CD4-positive, CD25-positive, alpha-beta regulatory T cell (primary cell): ENCODE data around the gene OR2G2. TPM values are rescaled to one million over a fixed set of nuclear protein-coding genes. Genes with fewer than 3 reads are reported as not detected.
A peak's percentile ranks its signal among the peaks of the same experiment; 100 is the strongest.

ENCODE experiments used
- ATAC-seq, 2 donors: fragments of 150-1000 bp; cut with Tn5 transposase; one replicate each; pipeline ENCODE4 v1.10.0; 2021; ENCODE audit warnings: low read depth in 2 of 2, moderate number of reproducible peaks in 2 of 2, moderate library complexity in 1 of 2
- DNase-seq, 3 donors: peaks; one replicate each; pipeline versions ENCODE4 v3.0.0 to v3.0.0-alpha.2; 2012 to 2022; ENCODE audit warnings: mixed read lengths in 1 of 3
- H3K27ac ChIP-seq: one replicate; pipeline ENCODE4 v1.7.0; 2013; ENCODE audit warnings: mild to moderate bottlenecking, low read length; ENCODE audit not compliant: insufficient read depth, poor library complexity, severe bottlenecking
- H3K27me3 ChIP-seq: one replicate; pipeline ENCODE4 v1.7.0; 2013; ENCODE audit warnings: low read length; ENCODE audit not compliant: control insufficient read depth, insufficient read depth
- H3K36me3 ChIP-seq: one replicate; pipeline ENCODE4 v1.7.0; 2013; ENCODE audit warnings: mild to moderate bottlenecking, low read length, moderate library complexity; ENCODE audit not compliant: control insufficient read depth, insufficient read depth
- H3K4me1 ChIP-seq: 2 replicates; pipeline ENCODE4 v1.7.0; 2013; ENCODE audit warnings: mild to moderate bottlenecking, low read length; ENCODE audit not compliant: insufficient read depth, control insufficient read depth, poor library complexity, severe bottlenecking
- H3K4me3 ChIP-seq: one replicate; pipeline ENCODE4 v1.7.0; 2013; ENCODE audit warnings: low read depth, mild to moderate bottlenecking, low read length, moderate library complexity
- H3K9me3 ChIP-seq, 2 experiments: 1 replicate in 1 of 2; 2 replicates in 1 of 2; pipeline ENCODE4 v1.7.0; 2013; ENCODE audit warnings: low read length in 2 of 2, mild to moderate bottlenecking in 1 of 2, moderate library complexity in 1 of 2; ENCODE audit not compliant: control insufficient read depth in 2 of 2
- H3K27ac Mint-ChIP-seq, 3 donors: one replicate each; pipeline ENCODE4 v1.8.0; 2020 to 2022; ENCODE audit warnings: mild to moderate bottlenecking in 3 of 3, mixed read lengths in 3 of 3, moderate library complexity in 2 of 3
- H3K27me3 Mint-ChIP-seq: one replicate; pipeline ENCODE4 v1.8.0; 2022; ENCODE audit warnings: mild to moderate bottlenecking, mixed read lengths
- H3K36me3 Mint-ChIP-seq: one replicate; pipeline ENCODE4 v1.8.0; 2020; ENCODE audit warnings: mixed read lengths
- H3K4me1 Mint-ChIP-seq, 4 donors: one replicate each; pipeline ENCODE4 v1.8.0; 2020 to 2022; ENCODE audit warnings: mixed read lengths in 4 of 4, mild to moderate bottlenecking in 1 of 4
- H3K4me3 Mint-ChIP-seq, 4 donors: one replicate each; pipeline ENCODE4 v1.8.0; 2020 to 2022; ENCODE audit warnings: mild to moderate bottlenecking in 4 of 4, mixed read lengths in 4 of 4, moderate library complexity in 3 of 4
- H3K9me3 Mint-ChIP-seq, 7 donors: one replicate each; pipeline ENCODE4 v1.8.0; 2020 to 2022; ENCODE audit warnings: mixed read lengths in 7 of 7, mild to moderate bottlenecking in 3 of 7, moderate library complexity in 2 of 7
- polyA plus RNA-seq, 4 donors: library from polyadenylated mRNA; unstranded; fragments of 300-500 nt; fragmentation: Illumina TruSeq; gene quantifications; one replicate each; pipeline ENCODE4 v1.2.3, GENCODE V29; 2021
- total RNA-seq: library from RNA; stranded (reverse); gene quantifications from one replicate; pipeline ENCODE4 v1.2.3, GENCODE V29; 2022

Gene OR2G2
- total and polyA plus RNA-seq, 5 donors from 2014 or later, result not detected

DNA sequence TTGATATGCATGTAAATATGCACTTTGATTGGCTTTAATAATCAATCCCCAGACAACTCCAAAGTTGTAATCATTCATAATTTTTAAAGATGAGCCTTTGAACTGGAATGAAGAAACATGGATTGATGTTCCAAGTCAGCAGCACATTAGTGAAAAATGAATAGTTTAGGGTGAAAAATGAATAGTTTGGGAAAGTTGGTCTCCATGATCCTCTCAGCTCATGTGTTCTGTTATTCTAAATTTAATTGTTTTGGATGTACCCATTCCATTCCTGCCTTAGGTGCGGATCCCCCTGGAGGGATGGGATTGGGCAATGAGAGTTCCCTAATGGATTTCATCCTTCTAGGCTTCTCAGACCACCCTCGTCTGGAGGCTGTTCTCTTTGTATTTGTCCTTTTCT, 17.1 kb downstream of the OR2G2 start, which contains the start of gene OR2G3:
Gene OR2G3 (plus strand): TSS at position 301 of the 400 bp plus-strand sequence. CDS start 0 bp downstream, at position 301.
- no peak for ATAC-seq
- H3K4me1 ChIP-seq, result no peaks in the 10 kb centered on the region
- no peaks in the 10 kb centered on the region for H3K4me1 Mint-ChIP-seq
- H3K27me3 ChIP-seq, result peaks cover 2% of the 10 kb centered on the region
- H3K27ac ChIP-seq, result no peak within 1 kb of the TSS
- H3K9me3 Mint-ChIP-seq, result peaks cover 0 to 3% (median 0%) of the 10 kb centered on the region in 7 donors
- H3K4me3 Mint-ChIP-seq, result no peak within 1 kb of the TSS
- H3K27me3 Mint-ChIP-seq, result no peaks in the 10 kb centered on the region
- H3K4me3 ChIP-seq, result no peak within 1 kb of the TSS
- DNase-seq, result no peak
- no peaks in the 10 kb centered on the region for H3K36me3 Mint-ChIP-seq
- H3K27ac Mint-ChIP-seq, result no peak within 1 kb of the TSS
- H3K9me3 ChIP-seq, result no peaks in the 10 kb centered on the region
- no peaks in the 10 kb centered on the region for H3K36me3 ChIP-seq

DNA sequence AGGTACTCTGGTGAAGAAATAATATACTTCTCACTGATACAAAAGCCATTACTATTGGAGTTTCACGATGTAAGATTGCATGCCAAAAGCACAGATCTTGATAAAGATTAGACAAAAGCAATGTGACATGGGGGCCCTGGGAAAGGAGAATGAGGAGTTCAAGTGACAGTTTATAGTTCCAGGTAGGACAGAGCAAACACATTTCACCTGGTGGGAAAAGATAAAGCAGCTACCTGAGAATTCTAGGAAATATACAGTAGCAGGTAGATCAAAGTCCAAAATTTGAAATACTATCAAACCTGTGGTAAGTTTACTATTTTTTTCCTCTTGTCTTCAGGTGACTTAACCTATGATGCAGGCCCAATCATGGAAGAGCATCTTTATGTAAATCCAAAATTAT, 25.2 kb downstream of the OR2G2 start:
- Mint-ChIP-seq H3K4me3 (no peak overlapping the region), H3K9me3 (peaks cover 0 to 12% (median 0%) of the 10 kb centered on the region in 7 donors), H3K4me1 (no peaks in the 10 kb centered on the region), H3K36me3 (no peaks in the 10 kb centered on the region), H3K27ac (no peak overlapping the region), H3K27me3 (no peaks in the 10 kb centered on the region)
- DNase-seq, result no peak
- no peaks in the 10 kb centered on the region for H3K36me3 ChIP-seq
- no peaks in the 10 kb centered on the region for H3K4me1 ChIP-seq
- no peaks in the 10 kb centered on the region for H3K9me3 ChIP-seq
- no peak overlapping the region for H3K27ac ChIP-seq
- no peaks in the 10 kb centered on the region for H3K27me3 ChIP-seq
- no peak overlapping the region for H3K4me3 ChIP-seq
- ATAC-seq, result no peak

DNA sequence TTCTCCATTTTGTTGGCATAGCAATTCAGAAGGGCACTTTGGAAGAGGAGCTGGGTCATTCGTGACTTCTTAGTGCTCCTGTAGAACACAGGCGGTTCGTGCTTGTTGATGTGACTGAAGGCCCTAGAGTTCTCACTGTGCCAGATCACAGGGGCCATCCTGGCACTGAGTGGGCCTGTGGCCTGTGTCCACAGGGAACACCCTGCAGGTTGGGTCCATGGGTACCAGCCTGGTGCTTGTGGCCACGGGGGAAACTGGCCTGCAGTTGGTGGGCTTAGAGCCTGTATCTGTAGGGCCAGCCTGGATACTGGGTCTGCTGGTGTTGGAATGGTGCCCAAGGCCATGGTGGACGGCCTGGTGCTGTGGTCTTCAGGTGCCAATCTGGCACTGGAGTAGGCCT, 26.5 kb downstream of the OR2G2 start:
- Mint-ChIP-seq H3K4me1 (no peaks in the 10 kb centered on the region), H3K27ac (peak overlapping the region in 1 of 3 donors; percentile 10), H3K4me3 (no peak overlapping the region), H3K27me3 (no peaks in the 10 kb centered on the region), H3K9me3 (peaks cover 0 to 12% (median 2%) of the 10 kb centered on the region in 7 donors), H3K36me3 (no peaks in the 10 kb centered on the region)
- H3K4me3 ChIP-seq, result no peak overlapping the region
- no peaks in the 10 kb centered on the region for H3K9me3 ChIP-seq
- H3K36me3 ChIP-seq, result no peaks in the 10 kb centered on the region
- no peaks in the 10 kb centered on the region for H3K27me3 ChIP-seq
- no peak overlapping the region for H3K27ac ChIP-seq
- H3K4me1 ChIP-seq, result no peaks in the 10 kb centered on the region
- DNase-seq, result no peak
- ATAC-seq, result no peak

DNA sequence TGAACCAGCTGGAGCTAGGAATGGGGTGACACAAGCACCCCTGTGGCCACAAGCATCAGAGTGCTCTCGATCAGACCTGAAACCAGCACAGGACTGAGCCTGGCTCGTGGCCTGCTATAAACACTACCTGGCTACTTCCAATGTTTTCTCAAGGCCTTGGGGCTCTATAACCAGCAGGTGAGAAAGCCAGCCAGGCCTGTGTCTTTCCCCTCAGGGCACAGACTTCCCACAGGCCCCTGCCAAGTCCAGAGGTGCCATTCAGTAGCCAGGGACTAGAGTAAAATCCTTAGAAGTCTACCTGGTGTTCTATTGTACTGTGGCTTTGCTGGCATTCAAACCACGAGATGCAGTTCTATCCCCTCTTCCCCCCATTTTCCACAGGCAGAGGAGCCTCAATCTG, 39.8 kb downstream of the OR2G2 start:
- ATAC-seq, result no peak

DNA sequence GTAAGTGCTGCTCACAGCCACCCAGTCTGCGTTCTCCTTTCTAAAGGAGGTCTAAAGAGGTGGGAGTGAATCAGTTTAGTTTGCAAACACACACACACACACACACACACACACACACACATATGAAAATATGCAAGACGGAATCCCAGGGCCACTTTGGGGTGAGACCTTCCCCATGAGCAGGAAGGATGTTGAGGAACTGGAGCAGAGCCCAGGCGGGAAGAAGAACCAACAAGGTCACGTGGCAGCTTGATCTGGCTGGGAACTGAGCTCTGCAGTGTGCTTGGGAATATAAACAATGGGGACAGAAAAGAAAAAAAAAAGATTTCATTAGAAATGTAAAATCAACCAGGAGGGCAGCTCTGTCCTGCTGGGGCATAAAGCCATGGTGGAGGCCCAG, 49.9 kb downstream of the OR2G2 start:
- DNase-seq (no peak), ATAC-seq (no peak)
- Mint-ChIP-seq H3K36me3 (no peaks in the 10 kb centered on the region), H3K4me3 (no peak overlapping the region), H3K4me1 (no peaks in the 10 kb centered on the region), H3K27ac (no peak overlapping the region), H3K9me3 (peaks cover 0 to 17% (median 7%) of the 10 kb centered on the region in 7 donors), H3K27me3 (no peaks in the 10 kb centered on the region)
- H3K27me3 ChIP-seq, result no peaks in the 10 kb centered on the region
- no peak overlapping the region for H3K4me3 ChIP-seq
- no peaks in the 10 kb centered on the region for H3K36me3 ChIP-seq
- H3K27ac ChIP-seq, result no peak overlapping the region
- H3K4me1 ChIP-seq, result no peaks in the 10 kb centered on the region
- H3K9me3 ChIP-seq, result no peaks in the 10 kb centered on the region

More for the DNA sequence above, 39.8 kb downstream of the OR2G2 start:
- H3K27ac ChIP-seq, result no peak overlapping the region
- H3K4me1 ChIP-seq, result no peaks in the 10 kb centered on the region
- no peaks in the 10 kb centered on the region for H3K27me3 ChIP-seq
- no peaks in the 10 kb centered on the region for H3K36me3 ChIP-seq
- no peak overlapping the region for H3K4me3 ChIP-seq
- no peaks in the 10 kb centered on the region for H3K36me3 Mint-ChIP-seq
- H3K27ac Mint-ChIP-seq, result no peak overlapping the region
- H3K4me1 Mint-ChIP-seq, result no peaks in the 10 kb centered on the region
- no peaks in the 10 kb centered on the region for H3K9me3 ChIP-seq
- DNase-seq, result no peak
- H3K4me3 Mint-ChIP-seq, result no peak overlapping the region
- H3K9me3 Mint-ChIP-seq, result peaks cover 0 to 11% (median 4%) of the 10 kb centered on the region in 7 donors
- no peaks in the 10 kb centered on the region for H3K27me3 Mint-ChIP-seq

DNA sequence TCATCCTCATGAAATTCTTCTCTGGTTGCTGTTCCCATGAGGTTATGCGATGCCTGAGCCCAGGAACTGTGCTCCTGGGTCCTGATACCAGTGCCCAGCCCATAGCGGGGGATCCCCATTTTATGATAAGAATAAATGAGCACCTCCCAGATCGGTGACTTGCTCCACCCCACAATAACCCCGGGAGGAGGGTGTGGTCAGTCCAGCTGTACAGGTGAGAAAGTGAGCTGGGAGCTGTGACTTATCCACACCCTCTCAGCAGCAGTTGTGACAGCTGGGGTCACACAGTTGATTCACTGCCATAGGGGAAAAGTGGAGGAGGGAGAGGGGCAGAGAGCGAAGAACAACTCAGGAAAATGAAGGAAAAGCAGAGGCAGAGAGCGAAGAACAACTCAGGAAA, 50.6 kb downstream of the OR2G2 start:
- H3K27me3 Mint-ChIP-seq, result no peaks in the 10 kb centered on the region
- H3K27ac Mint-ChIP-seq, result no peak overlapping the region
- Histone ChIP-seq H3K9me3 (no peaks in the 10 kb centered on the region), H3K4me3 (no peak overlapping the region), H3K36me3 (no peaks in the 10 kb centered on the region), H3K27me3 (no peaks in the 10 kb centered on the region), H3K4me1 (no peaks in the 10 kb centered on the region), H3K27ac (no peak overlapping the region)
- ATAC-seq, result no peak
- no peaks in the 10 kb centered on the region for H3K4me1 Mint-ChIP-seq
- H3K4me3 Mint-ChIP-seq, result no peak overlapping the region
- peaks cover 0 to 15% (median 7%) of the 10 kb centered on the region in 7 donors for H3K9me3 Mint-ChIP-seq
- no peaks in the 10 kb centered on the region for H3K36me3 Mint-ChIP-seq
- no peak for DNase-seq

Other genes with a start within 250 kb of the OR2G2 start
- gene NLRP3, start 172.2 kb upstream of the OR2G2 start, total RNA-seq, result 2.0 TPM
- under 1 TPM in 2 of 4 donors, not detected in 2; 0.10 to 0.34 TPM for gene NLRP3, start 172.2 kb upstream of the OR2G2 start, polyA plus RNA-seq
- gene OR2B11, start 130.3 kb upstream of the OR2G2 start, total RNA-seq, result not detected
- not detected for gene OR2B11, start 130.3 kb upstream of the OR2G2 start, polyA plus RNA-seq
- gene OR2C3, start 51.9 kb upstream of the OR2G2 start, total RNA-seq, result not detected
- gene OR2C3, start 51.9 kb upstream of the OR2G2 start, polyA plus RNA-seq, result not detected
- gene GCSAML, start 39.2 kb upstream of the OR2G2 start, total RNA-seq, result 0.67 TPM
- gene GCSAML, start 39.2 kb upstream of the OR2G2 start, polyA plus RNA-seq, result not detected
- not detected for gene OR2G3, start 17.2 kb downstream of the OR2G2 start, total RNA-seq
- not detected for gene OR2G3, start 17.2 kb downstream of the OR2G2 start, polyA plus RNA-seq
- gene OR13G1, start 91.4 kb downstream of the OR2G2 start, total RNA-seq, result not detected
- not detected for gene OR13G1, start 91.4 kb downstream of the OR2G2 start, polyA plus RNA-seq
- not detected for gene OR6F1, start 128.3 kb downstream of the OR2G2 start, total RNA-seq
- not detected for gene OR6F1, start 128.3 kb downstream of the OR2G2 start, polyA plus RNA-seq
- gene OR14K1, start 150.3 kb downstream of the OR2G2 start, total RNA-seq, result not detected
- gene OR14K1, start 150.3 kb downstream of the OR2G2 start, polyA plus RNA-seq, result not detected
- gene OR14A2, start 159.8 kb downstream of the OR2G2 start, total RNA-seq, result not detected
- gene OR14A2, start 159.8 kb downstream of the OR2G2 start, polyA plus RNA-seq, result not detected
- gene OR1C1, start 172.2 kb downstream of the OR2G2 start, total RNA-seq, result not detected
- not detected for gene OR1C1, start 172.2 kb downstream of the OR2G2 start, polyA plus RNA-seq
- not detected for gene OR14A16, start 235.8 kb downstream of the OR2G2 start, total RNA-seq
- gene OR14A16, start 235.8 kb downstream of the OR2G2 start, polyA plus RNA-seq, result not detected